Stimulated activated CD4-positive, alpha-beta T cell treated with anti-CD3 and anti-CD28 coated beads, Interleukin-12 subunit alpha, Interleukin-12 subunit beta, amount 100 ng/mL, for 4 hours (primary cell): ENCODE data around the gene ANKFN1.

ENCODE experiments used
- DNase-seq: peaks from one replicate; pipeline ENCODE4 v3.0.0-alpha.2; 2020

The ANKFN1 gene

DNA sequence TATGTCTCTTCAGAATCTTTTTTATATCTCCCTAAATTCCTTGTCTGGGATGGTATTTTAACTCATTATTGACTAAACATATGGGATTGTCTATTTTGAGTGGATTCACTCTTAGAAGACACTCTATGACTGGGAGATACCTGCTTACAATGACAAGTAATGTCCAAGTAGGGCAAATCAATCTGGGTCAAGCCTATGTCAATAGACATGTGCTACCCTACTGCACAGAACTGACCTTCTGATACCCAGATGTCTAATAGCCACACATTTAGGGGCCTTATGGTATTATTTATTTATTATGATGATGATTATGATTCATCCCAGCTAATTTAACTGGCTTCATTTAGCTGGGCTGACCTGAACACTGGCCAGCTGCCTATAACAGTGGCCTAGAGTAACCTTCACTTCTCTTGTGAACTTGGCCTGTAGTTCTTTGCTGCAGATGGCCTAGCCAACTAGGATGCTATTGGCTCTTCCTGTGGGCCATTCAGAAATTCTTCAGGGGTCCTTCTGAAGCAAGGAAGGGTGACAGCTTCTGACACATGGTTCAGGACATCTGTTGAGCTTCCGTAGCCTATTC lies 138.0 kb downstream of the ANKFN1 start:
- no peak for DNase-seq

DNA sequence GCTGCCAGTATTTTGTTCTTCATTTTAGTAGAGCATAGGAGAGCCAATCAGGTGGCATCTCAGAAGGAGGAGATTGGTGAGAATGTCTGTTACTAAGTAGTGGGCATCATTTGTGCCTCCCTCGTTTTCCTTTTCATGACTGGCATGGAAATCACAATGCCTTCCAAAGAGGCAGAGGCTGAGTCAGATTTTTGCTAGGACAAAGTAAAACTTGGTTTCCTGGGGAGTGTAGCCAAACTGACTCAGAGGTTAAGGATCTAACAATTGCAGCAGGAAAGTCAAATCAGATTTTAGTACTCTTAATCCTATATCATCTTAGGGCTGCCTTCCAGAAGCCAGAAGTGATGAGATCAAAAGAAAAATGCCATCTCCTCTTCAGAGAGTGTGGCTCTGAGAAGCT lies 138.7 kb downstream of the ANKFN1 start:
- no peak for DNase-seq

DNA sequence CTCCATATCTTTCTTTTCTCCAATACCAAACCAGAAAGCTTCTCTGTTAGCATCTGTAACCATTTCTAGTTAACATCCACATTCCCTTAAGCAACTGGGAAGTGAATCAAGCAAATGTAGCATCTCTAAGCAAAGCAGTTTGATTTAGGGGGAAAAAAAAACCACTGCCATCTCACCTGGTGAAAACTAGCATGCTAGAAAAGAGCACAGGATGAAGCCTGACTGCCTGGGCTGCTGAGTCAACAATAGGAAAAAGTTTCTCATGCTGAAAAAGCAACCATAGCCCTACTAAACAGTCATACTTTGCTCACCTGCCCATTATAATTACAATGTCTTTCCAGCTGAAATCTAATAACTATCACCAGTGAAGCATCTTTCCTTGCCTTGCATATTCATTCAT lies 139.3 kb downstream of the ANKFN1 start:
- DNase-seq = no peak

DNA sequence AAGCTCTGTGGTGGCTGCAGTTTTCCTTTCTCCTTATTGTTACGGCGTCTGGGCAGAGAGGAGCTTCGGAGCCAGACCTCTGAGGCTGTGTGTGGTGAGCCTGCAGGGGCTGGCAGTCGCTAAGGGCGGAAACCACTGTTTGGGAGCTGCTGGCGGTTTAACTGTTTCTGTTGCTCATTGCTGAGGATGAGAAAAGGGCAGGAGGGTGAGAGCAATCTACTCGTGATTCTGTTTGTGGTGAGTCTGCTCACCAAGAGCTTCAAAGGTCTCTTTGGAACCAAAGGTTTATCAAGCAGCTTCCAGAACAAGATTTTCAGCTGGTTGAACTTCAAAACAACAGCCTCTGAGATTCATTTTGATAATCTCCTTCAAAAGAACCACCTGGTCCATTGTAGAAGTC lies 143.9 kb downstream of the ANKFN1 start:
- DNase-seq = no peak

DNA sequence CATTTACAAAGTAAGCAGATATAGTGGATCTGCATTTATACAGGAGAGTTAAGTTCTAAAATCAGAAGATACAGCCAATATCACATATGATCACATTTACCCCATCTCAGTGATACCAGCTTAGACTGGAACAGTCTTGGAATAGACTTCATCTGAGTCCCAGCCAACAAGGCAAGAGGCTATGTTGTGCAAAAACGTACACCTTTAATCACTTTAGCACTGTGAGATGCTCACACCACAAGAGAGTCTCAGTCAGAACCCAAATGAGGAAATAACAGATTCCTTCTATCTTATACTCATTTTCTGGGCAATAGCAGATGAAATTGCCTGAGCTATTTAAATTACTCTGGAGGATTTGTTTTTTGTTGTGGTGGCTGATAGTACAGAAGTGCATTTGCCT lies 145.6 kb downstream of the ANKFN1 start:
- no peak for DNase-seq

DNA sequence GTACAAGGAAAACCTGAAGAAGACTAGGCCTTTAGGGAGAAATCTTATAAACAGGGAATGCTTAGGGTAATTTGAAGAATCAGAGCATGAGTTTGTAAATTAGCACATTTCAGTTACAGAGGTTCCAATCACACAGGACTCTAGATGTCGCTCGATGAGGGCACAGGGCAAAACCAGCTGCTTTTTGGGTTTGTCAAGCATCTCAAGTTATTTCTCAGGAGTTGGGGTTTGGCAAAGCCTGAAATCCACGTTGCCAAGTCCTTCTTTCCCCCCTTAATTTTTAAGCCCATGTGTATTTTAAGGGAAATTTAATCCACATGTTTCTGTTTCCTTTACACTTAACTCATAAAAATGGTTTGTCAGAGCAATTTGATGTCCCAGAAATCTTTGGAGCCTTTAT lies 146.9 kb downstream of the ANKFN1 start:
- DNase-seq = no peak

DNA sequence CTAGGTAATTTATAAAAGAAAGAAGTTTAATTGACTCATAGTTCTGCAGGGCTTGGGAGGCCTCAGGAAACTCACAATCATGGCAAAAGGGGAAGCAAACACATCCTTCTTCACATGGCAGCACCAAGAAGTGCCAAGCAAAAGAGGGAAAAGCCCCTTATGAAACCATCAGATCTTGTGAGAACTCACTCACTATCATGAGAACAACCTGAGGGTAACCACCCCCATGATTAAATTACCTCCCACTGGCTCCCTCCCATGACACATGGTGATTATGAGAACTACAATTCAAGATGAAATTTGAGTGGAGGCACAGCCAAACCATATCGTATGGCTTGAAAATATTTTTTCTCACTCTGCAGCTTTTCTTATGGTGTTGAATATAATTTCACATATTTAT lies 151.7 kb downstream of the ANKFN1 start:
- DNase-seq = no peak

DNA sequence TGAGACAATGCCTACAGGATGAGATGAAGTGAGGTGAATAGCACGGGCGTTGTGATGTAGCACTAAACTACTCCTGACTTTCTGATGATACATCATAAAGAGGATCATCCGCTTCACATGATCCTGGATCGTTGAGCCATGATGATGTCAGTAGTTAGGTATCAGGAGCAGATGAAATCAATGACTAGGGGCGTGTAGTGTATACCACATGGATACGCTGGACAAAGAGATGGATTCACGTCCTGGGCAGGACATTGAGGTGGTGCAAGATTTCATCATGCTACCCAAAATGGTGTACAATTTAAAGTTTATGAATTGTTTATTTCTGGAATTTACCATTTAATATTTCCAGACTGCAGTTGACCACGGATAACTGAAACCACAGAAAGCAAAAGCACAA lies 156.6 kb downstream of the ANKFN1 start:
- no peak for DNase-seq

DNA sequence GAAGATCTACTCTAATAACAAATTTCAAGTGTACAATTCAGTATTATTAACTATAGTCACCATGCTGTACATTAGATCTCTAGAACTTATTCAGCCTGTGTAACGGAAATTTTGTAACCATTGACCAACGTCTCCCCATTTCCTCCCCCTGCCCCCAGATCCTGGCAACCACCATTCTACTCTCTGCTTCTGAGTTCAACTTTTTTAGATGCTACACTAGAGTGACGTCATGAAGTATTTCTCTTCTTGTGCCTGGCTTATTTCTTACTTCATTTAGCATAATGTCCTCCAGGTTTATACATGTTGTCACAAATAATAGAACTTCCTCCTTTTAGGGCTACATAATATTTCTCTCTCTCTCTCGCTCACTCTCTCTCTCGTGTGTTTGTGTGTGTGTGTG lies 157.5 kb downstream of the ANKFN1 start:
- DNase-seq = no peak

DNA sequence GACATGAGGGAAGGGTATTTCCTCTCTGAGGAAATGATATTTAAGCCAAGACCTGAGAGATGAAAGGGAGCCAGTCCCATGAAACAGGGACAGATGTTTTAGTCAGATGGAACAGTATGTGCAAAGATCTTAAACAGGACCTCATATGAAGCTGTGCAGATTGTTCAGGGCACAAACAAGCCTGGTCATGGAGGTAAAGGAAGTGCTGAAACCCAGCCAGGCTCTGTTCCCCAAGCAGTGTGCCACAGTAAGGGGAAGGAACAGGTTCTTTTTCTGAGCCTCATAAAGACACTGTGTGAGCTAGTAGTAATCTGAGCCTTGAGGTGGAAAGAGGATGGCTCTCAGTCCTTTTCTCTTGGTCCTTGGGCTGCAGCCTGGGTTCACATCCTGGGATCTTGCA lies 159.9 kb downstream of the ANKFN1 start:
- no peak for DNase-seq

DNA sequence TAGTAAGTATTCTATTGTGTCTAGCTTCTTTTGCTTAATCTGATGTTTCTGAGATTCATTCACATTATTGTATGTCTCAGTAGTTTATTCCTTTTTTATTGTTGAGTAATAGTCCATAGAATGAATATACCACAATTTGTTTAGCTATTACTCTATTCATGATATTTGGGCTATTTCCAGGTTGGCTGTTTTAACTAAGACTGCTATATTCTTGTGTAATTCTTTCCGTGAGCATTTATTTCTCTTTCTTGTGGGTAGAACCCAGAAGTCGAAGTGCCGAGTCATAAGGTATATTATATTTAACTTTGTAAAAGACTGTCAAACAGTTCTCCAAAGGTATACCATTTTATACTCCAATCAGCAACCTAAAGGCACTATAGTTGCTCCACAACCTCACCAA lies 160.8 kb downstream of the ANKFN1 start:
- no peak for DNase-seq

DNA sequence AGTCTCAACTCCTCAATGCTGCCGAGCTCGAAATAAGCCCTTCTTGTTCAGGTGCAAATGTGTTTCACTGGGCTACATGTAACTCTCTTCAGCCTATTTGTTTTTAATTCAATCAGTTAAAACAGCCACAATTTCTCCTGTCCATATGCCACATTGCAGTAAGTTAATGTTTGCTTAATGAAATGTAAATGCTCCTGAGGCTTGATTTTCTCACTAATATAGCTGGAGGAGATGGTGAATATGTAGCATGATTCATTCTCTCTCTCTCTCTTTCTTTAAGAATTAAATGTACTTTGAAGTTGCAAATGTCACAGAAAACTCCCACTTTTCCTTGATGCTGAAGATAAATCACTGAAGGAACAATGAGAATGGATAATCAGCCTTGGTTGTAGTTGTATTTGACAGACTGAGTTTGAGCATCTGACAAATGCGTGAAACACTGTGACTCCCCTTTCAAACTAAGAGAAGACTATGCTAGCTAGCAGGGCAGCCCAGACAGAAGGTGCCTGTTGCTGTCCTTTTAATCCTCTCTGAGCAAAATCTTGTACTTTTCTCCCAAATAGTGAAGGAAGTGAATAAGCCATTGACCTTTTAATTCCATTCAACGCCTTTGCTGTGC lies 161.8 kb downstream of the ANKFN1 start:
- DNase-seq = no peak

DNA sequence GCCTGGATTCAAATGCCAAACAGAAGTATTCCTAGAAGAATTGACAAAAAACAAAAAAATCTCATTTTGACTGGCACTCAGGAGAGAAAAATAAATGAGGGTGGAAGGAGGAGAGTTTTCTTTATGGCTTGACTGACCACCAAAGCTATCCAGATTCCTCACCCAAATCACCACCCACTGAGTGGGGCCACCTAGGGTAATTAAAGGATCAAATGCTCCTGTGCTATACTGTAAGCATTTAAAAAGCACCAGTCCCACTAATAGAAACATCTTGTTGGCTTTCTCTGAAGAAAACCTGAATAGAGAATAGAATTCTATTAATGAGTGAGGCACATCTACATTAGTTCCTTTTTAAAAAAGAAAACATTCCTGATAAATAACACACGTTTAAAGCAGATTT lies 163.3 kb downstream of the ANKFN1 start:
- no peak for DNase-seq

DNA sequence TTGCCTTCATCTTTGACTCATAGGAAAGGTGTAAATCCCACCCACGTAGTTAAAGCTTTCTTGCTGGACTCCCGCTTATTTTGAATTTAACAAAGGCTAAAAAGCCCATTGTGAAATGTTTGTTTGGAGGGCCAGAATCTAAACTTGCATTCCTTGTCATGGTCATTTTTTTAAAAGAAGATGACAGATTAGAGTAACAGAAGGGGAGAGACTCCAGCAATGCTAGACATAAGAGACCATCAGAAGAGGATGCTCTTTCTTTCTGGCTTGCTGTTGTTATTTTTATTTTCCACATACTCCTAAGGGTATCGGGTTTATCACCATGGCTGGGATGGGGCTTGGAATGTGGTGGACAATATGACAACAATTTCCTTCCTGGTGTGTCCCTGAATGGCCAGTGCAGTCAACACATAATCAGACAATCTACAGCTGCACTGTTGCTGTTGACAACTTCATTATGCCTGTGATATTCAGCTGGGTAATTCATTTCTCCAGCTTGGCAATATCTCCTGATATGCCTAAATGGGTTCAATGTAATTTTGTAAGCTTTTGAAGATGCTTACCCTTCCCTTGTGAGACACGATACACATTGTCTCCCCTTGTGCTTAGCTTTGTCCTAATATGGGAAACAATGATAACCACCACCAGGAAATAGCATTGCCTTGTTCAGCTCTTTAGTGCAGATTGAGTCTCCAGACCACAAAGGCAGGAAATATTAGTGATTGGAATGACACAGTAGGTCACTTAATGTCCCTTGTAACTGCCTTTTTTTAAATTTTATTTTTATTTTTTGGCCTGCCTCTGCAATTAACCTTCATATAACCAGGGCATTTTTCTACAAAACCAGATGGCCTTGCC lies 164.3 kb downstream of the ANKFN1 start:
- DNase-seq = no peak

DNA sequence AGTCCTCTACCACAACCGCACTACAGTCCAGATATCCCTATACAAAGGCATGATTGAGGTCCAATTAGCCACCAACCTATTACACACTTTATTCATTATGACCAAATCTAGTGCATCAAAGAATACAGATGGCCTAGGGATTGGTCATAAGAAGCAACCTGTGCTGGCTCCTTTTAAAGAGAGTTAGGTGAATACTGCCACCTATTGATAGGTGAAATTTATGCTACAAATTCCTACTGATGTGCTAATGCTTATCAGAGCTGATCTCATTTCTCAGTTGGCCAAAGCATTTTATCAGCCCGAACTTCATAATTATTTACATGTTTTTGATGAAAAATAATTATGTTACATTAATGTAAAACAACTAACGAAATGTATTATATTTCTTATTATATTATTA lies 166.3 kb downstream of the ANKFN1 start:
- DNase-seq = no peak

DNA sequence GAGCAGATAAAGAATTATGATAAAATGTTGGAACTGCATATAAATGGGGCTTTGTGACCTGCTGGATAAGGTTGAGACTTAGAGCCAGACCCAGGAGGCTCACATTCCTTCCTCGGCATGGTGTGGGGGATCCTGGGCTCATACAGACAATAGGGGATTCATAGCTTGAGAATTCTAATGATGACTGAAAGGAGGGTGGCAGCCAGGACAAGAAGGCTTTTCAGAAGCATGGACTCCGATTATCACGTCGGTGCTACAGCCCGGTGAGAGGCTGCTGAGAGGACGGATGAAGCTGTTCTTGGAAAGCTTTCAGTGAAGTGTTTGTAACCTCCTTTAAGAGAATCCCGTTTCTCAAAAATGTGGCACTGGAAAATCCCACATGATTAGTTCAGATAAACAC lies 167.2 kb downstream of the ANKFN1 start:
- no peak for DNase-seq

DNA sequence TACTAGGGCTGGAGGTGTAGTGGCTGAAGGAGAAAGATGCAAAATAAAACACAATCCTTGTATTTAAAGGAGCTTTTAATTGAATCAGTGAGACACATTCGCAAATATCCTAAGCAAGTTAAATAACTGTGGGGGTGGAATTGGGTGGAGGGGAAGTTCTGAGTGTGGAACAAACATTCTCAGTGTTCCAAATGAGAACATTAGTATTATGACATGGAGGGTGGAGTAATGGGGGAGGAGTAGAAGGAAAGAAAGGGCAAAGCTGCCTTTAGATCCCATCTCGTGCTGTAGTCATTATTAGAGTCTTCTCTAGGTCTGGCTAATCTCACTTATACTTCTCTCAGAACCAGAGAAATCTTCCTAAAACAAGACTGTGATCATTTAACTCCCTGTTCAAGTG lies 169.7 kb downstream of the ANKFN1 start:
- no peak for DNase-seq

DNA sequence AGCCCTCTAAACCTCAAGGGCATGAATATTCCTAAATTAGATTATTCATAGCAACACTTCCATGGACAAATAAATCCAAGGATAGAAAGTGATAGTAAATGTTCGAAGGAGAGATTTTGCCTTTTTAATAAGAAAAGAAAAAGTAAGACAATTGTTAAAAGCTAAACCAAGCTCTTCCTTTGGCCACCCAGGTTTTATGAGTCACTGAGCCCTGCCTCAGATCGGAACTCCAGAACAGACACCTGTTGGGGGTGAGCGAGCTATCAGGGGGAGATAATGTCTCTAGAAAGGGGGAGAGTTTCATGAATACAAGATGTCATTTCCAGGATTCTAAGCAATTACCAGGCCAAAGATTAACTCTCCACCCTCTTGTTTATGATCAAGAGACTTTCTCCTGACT lies 171.4 kb downstream of the ANKFN1 start:
- DNase-seq = no peak

DNA sequence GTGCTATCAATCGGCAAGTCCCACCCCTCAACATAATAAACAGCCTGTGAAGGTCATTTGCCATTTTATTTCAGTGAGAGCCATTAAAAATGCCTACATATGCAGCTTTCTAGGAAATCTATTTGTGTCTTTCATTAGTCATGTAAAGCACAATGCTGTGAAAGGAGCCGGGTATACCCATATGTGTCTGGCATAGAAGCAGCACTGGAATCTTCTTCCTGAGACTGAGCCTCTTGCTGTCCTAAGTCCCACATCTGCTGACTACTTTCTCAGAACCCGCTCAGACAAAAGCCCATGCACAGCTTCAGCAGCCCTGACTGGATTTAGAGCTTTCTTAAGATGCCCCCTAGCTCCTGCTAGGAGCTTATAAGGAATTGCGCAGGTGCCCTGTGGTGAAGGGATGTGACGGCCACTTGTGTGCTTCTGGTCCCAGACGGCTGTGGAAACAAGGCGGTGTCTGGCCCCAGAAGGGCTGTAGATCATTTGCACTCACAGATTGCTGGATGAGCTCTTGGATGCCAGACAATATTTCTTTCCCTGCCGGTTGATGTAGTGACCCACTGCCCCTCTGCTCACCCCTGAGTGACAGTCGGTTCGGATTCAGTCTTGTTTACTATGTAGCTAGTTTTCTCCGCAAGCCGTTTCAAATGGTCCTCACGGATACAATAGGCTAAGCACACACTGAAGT lies 172.2 kb downstream of the ANKFN1 start:
- DNase-seq = no peak

DNA sequence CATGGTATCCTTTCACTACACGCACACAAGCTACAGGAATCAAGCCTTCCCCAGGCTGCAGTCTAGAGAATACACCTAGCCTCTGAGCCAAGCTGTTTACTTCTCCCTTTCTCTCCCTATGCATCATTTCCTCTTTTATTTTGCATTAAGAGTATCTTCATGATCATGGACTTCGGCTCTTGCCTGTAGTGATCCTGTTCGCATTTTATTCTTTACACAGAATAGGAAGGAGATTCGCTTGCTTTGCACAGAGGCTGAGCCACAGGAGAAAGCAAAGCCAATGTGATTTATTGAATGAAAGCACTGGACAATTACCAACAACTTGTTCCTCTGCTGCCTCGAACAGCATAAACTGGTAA lies 172.7 kb downstream of the ANKFN1 start:
- DNase-seq = no peak

DNA sequence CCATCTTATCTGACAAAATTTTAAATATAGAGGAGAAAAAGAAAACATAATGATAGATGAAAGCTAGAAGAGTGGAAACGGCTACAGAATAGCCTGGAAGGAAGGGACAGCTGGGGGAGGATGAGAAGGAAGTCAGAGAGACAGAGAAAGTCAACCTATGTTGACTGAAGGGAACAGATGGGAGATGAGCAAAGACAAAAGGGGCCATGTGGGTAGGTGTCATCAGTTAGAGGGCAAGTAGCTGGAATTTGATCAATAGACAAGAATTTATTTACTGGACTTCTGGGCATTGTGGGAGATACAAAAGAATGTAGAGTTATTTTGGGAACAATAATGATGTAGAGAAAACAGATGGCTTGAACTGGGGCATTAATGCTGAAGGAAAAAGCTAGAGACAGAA lies 194.4 kb downstream of the ANKFN1 start:
- no peak for DNase-seq

DNA sequence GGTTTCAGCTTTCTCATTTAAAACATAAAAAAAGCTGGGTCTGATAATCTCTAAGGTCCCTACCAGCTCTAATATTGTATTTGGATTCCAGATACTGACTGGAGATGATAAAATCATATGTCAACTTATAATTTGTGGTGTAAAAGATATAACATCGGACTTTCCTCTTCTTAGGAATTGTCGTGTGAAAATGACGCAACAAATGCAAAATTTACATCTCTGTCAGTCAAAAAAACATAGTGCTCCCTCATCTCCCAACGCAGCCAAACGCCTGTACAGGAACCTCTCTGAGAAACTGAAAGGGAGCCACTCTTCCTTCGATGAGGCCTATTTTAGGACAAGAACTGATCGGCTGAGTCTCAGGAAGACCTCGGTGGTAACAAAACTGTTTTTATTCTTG lies 197.3 kb downstream of the ANKFN1 start:
- no peak for DNase-seq

DNA sequence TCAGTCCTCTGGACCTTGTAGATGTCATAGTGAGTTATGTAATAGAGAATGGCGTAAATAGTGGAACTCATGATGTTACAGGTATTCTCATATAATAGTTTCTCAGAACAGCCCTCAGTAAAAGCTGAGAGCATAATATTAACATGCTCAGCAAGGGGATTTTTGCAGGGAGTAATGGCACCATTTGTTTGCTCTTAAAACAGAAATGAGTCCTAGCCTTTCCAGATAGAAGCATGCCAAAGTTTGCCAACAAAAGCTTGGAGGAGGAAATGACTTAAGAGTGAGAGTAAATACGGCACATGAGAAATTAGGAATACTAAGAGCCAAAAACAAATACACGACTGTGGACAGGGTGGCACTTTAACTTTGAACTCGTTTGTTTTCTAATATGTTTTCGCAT lies 198.4 kb downstream of the ANKFN1 start:
- DNase-seq = no peak

DNA sequence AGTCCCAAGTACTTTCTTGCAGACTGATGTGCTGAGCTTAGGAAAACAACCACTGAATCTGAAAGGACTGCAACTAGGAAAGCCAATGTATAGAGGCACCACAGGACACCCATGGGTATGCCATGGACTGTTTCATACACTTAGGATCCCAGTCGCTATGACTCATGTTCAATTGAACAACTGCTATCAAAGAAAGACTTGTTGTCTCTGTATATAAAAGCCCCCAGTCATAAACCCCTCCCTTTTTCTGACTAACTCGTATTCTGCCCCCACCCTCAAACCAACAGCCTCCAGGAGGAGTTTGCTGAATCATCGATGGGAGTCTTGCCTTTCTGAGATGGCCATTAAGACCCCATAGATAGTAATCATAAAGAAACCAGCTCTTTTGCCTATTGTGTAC lies 205.4 kb downstream of the ANKFN1 start:
- DNase-seq = no peak
